Measurements from ENCODE around the gene CERS6.

Gene CERS6

DNA sequence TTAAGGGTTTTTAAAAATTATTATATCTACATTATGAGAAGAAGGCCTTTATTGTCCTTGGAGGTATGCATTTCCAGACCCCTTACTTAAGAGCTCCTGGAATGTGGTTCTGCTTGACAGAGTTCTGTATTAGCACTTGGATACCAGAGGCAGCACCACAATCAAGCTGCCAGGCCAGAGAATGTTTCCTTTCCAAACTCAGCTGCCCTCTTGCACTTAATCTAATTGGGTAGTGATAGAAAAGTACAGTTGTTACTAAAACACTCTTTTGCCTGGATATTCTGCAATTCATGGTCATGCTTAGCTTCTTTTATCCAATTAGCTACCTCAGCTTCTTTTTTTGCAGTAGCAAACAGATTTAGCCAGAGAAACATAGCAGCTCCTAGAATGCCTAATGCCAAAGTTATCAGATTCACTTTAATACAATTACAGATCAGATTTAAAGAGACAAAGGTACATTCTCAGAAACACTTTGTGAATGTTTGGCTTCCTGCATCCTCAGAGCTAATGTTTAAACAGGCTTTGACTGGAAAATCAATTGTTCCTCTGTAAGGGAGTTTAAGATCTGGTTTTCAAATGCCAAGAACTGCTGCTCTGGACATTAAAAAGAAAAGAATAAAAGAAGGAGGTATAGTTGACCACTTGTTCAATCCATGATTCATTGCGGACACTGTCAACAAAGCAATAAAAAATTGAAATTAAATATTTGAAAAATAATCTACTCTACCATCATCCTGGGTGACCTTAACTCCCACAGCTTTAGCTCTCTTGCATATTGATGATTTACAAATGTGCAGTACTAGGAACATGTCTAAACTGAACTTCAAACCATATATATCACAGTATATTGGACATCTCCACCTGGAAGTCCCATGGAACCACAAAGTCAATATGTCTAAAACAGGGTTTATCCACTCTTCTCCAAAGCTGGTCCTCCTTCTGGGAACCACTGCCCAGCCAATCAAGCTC, 359.2 kb downstream of the CERS6 start:
- no peak for DNase-seq

DNA sequence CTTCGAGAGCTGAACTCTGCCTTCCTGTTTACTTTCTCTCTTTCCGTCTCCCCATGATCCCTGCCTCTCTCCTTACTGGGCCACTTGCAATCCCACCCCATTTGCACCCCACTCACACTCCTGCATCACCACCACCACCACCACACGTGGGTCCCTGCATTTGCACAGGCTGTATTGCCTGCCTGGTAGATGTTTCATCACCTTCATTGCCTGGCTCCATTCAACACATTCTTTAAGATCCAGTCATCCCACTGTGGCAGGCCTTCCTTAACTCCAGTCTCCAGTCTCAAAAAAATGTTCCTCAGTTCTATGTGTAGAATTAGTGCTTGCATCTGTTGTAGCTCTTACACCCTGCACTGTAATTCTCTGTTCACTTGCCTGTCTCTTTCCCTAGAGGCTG, 360.3 kb downstream of the CERS6 start:
- no peak for DNase-seq

DNA sequence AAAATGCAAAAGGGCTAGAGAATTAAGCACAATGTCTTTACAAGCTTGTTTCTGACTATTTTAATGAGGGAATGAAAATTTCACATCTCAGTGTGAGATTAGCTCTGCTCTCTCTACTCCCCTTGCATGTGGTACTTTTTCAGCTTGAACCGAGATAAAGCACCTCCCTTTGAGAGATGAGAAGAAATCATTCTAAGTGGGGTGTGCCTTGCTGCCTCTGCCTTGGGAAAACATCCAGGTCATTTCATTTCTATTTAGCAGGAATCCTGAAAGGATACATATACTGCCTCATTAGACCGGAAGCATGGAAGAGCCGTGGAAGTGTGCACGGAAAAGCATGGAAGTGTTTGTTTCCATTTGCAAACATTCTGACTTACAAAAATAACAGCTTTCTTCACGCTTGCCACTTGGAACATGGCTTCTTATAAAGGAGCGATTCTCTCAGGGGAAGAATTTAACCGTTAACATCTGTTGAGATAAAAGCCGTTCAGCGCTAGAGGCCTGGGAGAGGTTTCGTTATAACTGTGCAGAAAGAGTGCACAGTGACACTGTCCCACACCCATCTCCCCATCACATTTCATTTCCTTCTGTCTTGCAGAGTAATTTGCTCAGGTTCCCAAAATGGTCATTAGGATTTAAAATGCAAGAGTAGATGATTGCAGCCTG, 363.1 kb downstream of the CERS6 start:
- DNase-seq, result no peak

DNA sequence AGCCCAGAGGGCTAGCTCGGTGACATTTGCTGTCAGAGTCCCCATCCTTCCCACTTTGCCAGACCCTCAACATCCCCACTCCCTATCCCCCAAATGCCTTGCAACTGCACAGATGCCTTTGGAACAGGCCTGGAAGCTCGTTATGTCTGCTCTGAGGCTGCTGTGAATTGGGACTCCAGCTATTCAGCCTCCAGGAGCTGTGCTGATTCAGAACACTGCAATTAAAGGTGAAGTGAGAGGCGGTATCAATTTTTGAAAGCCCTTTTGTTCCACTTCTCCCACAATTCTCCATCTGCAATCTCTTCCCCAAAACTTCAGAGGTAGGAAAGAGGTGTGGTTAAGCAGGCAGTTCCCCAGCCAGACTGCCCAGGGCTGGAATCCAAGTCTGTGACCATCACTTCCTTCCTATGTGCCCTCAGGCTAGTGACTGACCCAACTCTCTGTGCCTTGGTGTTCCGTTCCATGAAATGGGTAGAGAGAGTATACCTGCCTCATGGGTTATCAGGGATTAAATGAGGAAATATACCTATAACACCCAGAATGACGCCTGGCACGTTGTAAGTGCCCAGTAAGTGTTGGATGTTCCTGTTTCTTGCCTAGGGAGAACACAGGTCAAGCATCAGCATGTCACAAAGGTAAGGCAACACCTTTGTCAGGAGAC, 363.9 kb downstream of the CERS6 start:
- DNase-seq, result no peak

DNA sequence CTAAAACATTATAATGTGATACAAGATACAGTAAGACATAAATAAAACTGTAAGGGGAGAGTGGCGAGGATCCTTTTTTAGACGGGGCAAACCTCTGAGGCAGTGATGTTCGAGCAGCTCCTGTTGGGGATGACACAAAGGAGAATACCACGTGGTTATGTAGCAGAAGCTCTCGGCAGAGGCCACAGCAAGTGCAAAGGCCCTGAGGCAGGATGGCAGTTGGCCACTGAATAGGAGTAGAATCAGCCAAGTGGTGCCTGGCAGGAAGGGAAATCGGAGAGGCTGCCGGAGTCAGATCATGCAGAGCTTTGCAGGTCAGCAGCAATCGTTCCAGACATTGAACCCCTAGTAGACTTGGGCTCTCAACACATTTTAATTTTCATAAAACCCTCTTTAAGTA, 365.5 kb downstream of the CERS6 start:
- DNase-seq, result no peak

DNA sequence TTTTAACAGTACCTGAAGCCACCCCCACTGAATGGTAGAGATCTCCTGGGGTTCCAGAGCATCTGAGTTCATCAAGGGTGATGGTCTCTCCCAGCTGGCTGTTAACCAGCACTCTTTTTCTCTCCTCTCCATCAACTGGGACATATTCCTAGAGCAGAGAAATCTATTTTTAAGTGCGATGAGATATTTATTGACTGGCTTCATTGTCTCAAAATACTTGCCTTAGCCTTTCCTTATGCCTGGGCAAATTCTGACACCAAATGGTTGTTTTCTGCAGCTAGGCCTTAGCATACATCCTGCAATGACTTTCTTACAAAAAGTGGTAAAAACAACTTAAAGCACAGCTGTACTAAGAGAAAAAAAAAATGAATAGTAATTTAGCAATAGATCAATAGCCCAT, 365.9 kb downstream of the CERS6 start:
- no peak for DNase-seq
